K562 (cell line): ENCODE measurements around the gene PHF12. TPM values are rescaled to one million over a fixed set of nuclear protein-coding genes. Genes with fewer than 3 reads are reported as not detected.
A peak's percentile ranks its signal among the peaks of the same experiment; 100 is the strongest.

Source experiments
- ATAC-seq: fragments of 200-7000 bp; cut with Tn5 transposase; 3 replicates; pipeline ENCODE4 v1.9.1; 2020; ENCODE audit warnings: moderate library complexity
- BruUV-seq: library from RNA; stranded (reverse); fragments of 400-500 nt; replicated peaks from 2 replicates; lab custom pipeline; 2021; lab: Mats Ljungman, UMichigan
- CTCF ChIA-PET: fragments of 300-600 bp; formaldehyde crosslinking; extraction: SDS; loops from one replicate; lab custom pipeline; 2021; ENCODE audit warnings: low intra/inter-chr PET ratio; lab: Yijun Ruan, JAX
- POLR2A ChIA-PET: fragments of 300-600, 350-650 bp; sonication (Branson Sonifier 250); formaldehyde crosslinking; extraction: SDS; loops from one replicate; lab custom pipeline; 2021; ENCODE audit warnings: antibody characterized with exemption, inconsistent platforms; lab: Yijun Ruan, JAX
- DNase-seq, 4 experiments: peaks; one replicate each; pipeline versions ENCODE4 v3.0.0 to v3.0.0-alpha.2; 2011 to 2018; ENCODE audit warnings: low spot score in 3 of 4, mixed read lengths in 3 of 4; ENCODE audit errors: extremely low read depth in 1 of 4
- FAIRE-seq: peaks from 2 replicates; lab custom pipeline; 2011; peaks lifted over from hg19 to GRCh38; lab: Jason Lieb, UNC
- H2AFZ ChIP-seq: 2 replicates; pipeline ENCODE4 v1.6.0; 2011; ENCODE audit warnings: low read depth, low read length, control low read depth, inconsistent platforms
- H3K27ac ChIP-seq: fragments of 200-600 bp; 3 replicates; pipeline ENCODE4 v1.8.0; 2011; ENCODE audit warnings: low read depth, mild to moderate bottlenecking, control low read depth, inconsistent platforms, low read length, moderate library complexity, mixed read lengths; ENCODE audit errors: extremely low read depth
- H3K27me3 ChIP-seq, 2 experiments: fragments of 300-600 bp in 1 of 2; 2 replicates in 1 of 2; 3 replicates in 1 of 2; pipeline versions ENCODE4 v1.6.0 to v1.8.0; 2011; ENCODE audit warnings: inconsistent platforms in 2 of 2, low read length in 2 of 2, mild to moderate bottlenecking in 1 of 2, mixed read lengths in 1 of 2, moderate library complexity in 1 of 2; ENCODE audit not compliant: control insufficient read depth in 2 of 2, insufficient read depth in 2 of 2
- H3K36me3 ChIP-seq: fragments of 300-600 bp; 3 replicates; pipeline ENCODE4 v1.8.0; 2011; ENCODE audit warnings: mild to moderate bottlenecking, low read length, inconsistent platforms; ENCODE audit not compliant: control insufficient read depth, insufficient read depth
- H3K4me1 ChIP-seq, 2 experiments: fragments of 200-600 bp in 1 of 2; replicated peaks in 1 of 2; 2 replicates in 1 of 2; 3 replicates in 1 of 2; pipeline versions ENCODE4 v1.5.1 to v1.8.0; 2011; ENCODE audit warnings: inconsistent platforms in 2 of 2, low read length in 2 of 2, mild to moderate bottlenecking in 1 of 2, mixed read lengths in 1 of 2, moderate library complexity in 1 of 2; ENCODE audit not compliant: control insufficient read depth in 2 of 2, insufficient read depth in 2 of 2
- H3K4me2 ChIP-seq: 2 replicates; pipeline ENCODE4 v1.6.1; 2011; ENCODE audit warnings: low read length, control low read depth, inconsistent platforms, mixed read lengths; ENCODE audit not compliant: insufficient read depth
- H3K4me3 ChIP-seq: fragments of 200-600 bp; sonication (generic), shearing (Covaris generic); 2 replicates; pipeline ENCODE4 v1.5.1; 2016; ENCODE audit warnings: control low read depth, inconsistent platforms
- H3K79me2 ChIP-seq: fragments of 200-600 bp; 3 replicates; pipeline ENCODE4 v1.8.0; 2011; ENCODE audit warnings: low read length, inconsistent platforms; ENCODE audit not compliant: control insufficient read depth, insufficient read depth
- H3K9ac ChIP-seq, 2 experiments: 2 replicates each; pipeline versions ENCODE4 v1.6.0 to v1.6.1; 2011; ENCODE audit warnings: low read depth in 2 of 2, low read length in 2 of 2, control low read depth in 1 of 2, inconsistent platforms in 1 of 2, mild to moderate bottlenecking in 1 of 2, mixed read lengths in 1 of 2; ENCODE audit not compliant: insufficient read depth in 1 of 2
- H3K9me1 ChIP-seq: one replicate; pipeline ENCODE4 v1.6.0; 2011; ENCODE audit warnings: inconsistent platforms, mild to moderate bottlenecking, low read length, moderate library complexity; ENCODE audit not compliant: control insufficient read depth, insufficient read depth
- H3K9me3 ChIP-seq: replicated peaks from 2 replicates; pipeline ENCODE4 v1.5.1; 2011; ENCODE audit warnings: low read depth, low read length, inconsistent platforms; ENCODE audit not compliant: control insufficient read depth, insufficient read depth
- H4K20me1 ChIP-seq: replicated peaks from 2 replicates; pipeline ENCODE4 v1.6.1; 2011; ENCODE audit warnings: low read length, inconsistent platforms, mixed read lengths; ENCODE audit not compliant: control insufficient read depth, insufficient read depth
- AFF1 ChIP-seq, 2 experiments: fragments of 450-650 bp; IDR thresholded peaks; 2 replicates each; pipeline ENCODE4 v1.6.1; 2018; ENCODE audit warnings: mild to moderate bottlenecking in 2 of 2, low read depth in 1 of 2; ENCODE audit not compliant: partially characterized antibody in 2 of 2
- BHLHE40 ChIP-seq: IDR thresholded peaks from 2 replicates; pipeline ENCODE4 v1.6.1; 2011; ENCODE audit warnings: low read length, improper control_type of control experiment
- CXXC5 ChIP-seq: fragments of 250-450 bp; sonication (Bioruptor Pico); IDR thresholded peaks from 2 replicates; pipeline ENCODE4 v1.8.0; 2022; ENCODE audit warnings: inconsistent platforms, mild to moderate bottlenecking, moderate library complexity
- ETV1 ChIP-seq: fragments of 450-650 bp; conservative IDR thresholded peaks from 2 replicates; pipeline ENCODE4 v1.6.1; 2016; ENCODE audit warnings: missing genetic modification characterization, control low read depth, low read depth, missing compliant biosample characterization
- GABPA ChIP-seq: fragments of 200-800 bp; sonication (Bioruptor generic); conservative IDR thresholded peaks from 2 replicates; pipeline ENCODE4 v1.6.1; 2016; ENCODE audit warnings: low read depth, missing genetic modification characterization, missing compliant biosample characterization
- ID3 ChIP-seq, 2 experiments: fragments of 250-450 bp in 1 of 2; fragments of 450-650 bp in 1 of 2; sonication (Bioruptor Pico) in 1 of 2; IDR thresholded peaks; 2 replicates each; pipeline versions ENCODE4 v1.6.1 to v1.8.0; 2016 to 2021; ENCODE audit warnings: mild to moderate bottlenecking in 2 of 2, moderate library complexity in 2 of 2, missing compliant biosample characterization in 1 of 2, missing genetic modification characterization in 1 of 2
- KLF1 ChIP-seq: fragments of 450-650 bp; IDR thresholded peaks from 2 replicates; pipeline ENCODE4 v1.6.1; 2016; ENCODE audit warnings: missing genetic modification characterization, missing compliant biosample characterization
- KLF6 ChIP-seq: fragments of 250-450 bp; sonication (Bioruptor Pico); IDR thresholded peaks from 2 replicates; pipeline ENCODE4 v1.4.0; 2020; ENCODE audit warnings: mild to moderate bottlenecking, moderate library complexity, borderline replicate concordance
- NR4A1 ChIP-seq, 2 experiments: fragments of 250-450 bp in 1 of 2; fragments of 450-650 bp in 1 of 2; sonication (Bioruptor Pico) in 1 of 2; IDR thresholded peaks; 2 replicates each; pipeline versions ENCODE4 v1.4.0 to v1.6.1; 2016 to 2020; ENCODE audit warnings: mild to moderate bottlenecking in 2 of 2, missing compliant biosample characterization in 1 of 2, missing genetic modification characterization in 1 of 2, moderate library complexity in 1 of 2
- SMAD3 ChIP-seq: fragments of 450-650 bp; formaldehyde crosslinking; conservative IDR thresholded peaks from 2 replicates; pipeline ENCODE4 v1.4.0; 2020; ENCODE audit warnings: mild to moderate bottlenecking
- ZNF133 ChIP-seq: fragments of 250-450 bp; sonication (Bioruptor Pico); IDR thresholded peaks from 2 replicates; pipeline ENCODE4 v1.4.0; 2020; ENCODE audit warnings: mild to moderate bottlenecking
- ZNF23 ChIP-seq: fragments of 250-450 bp; sonication (Bioruptor Pico); IDR thresholded peaks from 2 replicates; pipeline ENCODE4 v1.4.0; 2020; ENCODE audit warnings: mild to moderate bottlenecking
- WGBS: fragments of 100-300 bp; shearing (Covaris generic); methylation state at CpG from one replicate; pipeline ENCODE4 v1.1.6; 2016; ENCODE audit warnings: low coverage, mixed read lengths; ENCODE audit not compliant: insufficient coverage; ENCODE audit errors: missing lambda C conversion rate; 5-methylcytosine and 5-hydroxymethylcytosine counted together
- in situ Hi-C: fragments of 300-500 bp; cut with MboI; formaldehyde crosslinking; loops from 4 replicates; pipeline ENCODE4 v1.15.0; 2018; ENCODE audit warnings: inconsistent platforms, mixed read lengths
- intact Hi-C: fragments of 100-400 bp; cut with micrococcal nuclease; formaldehyde crosslinking; loops from 2 replicates; pipeline ENCODE4 v1.14.2; 2022
- polyA plus RNA-seq, 8 experiments: library from polyadenylated mRNA; depleted of rRNA in 4 of 8; stranded (reverse) in 5 of 8; unstranded in 3 of 8; fragments of >200 nt; fragmentation: Nextera tagmentation in 2 of 8; fragmentation: Illumina TruSeq in 1 of 8; extraction: Ambion mirVana in 2 of 8; extraction: Trizol in 1 of 8; gene quantifications; 2 replicates each; pipeline versions ENCODE4 v1.2.1 to v1.2.3, GENCODE V29; 2011 to 2014; ENCODE audit warnings: inconsistent platforms in 1 of 8, missing spikeins in 1 of 8
- total RNA-seq, 7 experiments: library from RNA; depleted of rRNA in 6 of 7; stranded (reverse); fragments of >200 nt in 6 of 7; fragmentation: Illumina TruSeq in 2 of 7; extraction: Trizol in 2 of 7; gene quantifications; 2 replicates each; pipeline versions ENCODE4 v1.2.1 to v1.2.3, GENCODE V29; 2011 to 2021; ENCODE audit warnings: low replicate concordance in 1 of 7

Gene PHF12
- total and polyA plus RNA-seq, 9 of the 15 experiments (the other 6 are each of a cell fraction or from before 2014, with no cell fraction given) = 0.82 to 31.3 (median 13.5) TPM

DNA sequence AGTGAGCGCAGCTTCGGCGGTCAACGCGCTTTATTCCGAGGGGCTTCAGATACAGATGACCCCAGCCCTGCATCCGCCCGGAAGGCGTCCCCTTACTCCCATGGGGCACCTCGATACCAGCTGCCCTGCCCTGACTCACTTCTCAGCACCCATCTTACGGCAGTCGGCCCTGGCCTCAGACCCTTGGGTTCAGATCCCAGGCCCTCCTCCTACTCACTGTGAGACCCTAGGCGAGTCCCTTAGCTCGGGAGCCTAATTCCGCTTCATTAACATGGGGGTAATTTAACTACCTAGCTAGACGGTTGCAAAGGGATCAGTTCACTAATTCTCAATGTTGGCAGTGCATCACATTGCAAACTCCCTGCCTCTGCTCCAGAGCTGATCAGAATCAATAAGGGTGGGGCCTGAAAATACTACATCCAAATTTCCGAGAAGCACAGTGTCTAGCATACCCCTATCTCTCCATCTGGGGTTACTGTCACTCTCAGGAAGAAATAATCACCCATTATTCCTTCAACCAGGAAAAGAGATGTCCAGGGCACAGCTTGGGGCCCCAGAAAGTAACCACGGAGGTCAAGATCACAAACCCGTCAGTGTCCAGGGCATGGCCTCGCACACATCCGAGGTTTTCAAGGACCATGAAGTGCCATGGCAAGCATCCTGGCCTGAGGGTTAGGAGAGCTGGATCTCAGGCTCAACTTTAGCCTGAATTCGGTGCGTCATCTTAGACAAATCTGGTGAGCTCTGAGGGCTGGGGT, 53.4 kb downstream of the PHF12 start:
- Histone ChIP-seq H3K9me1 (no peaks in the 10 kb centered on the region), H3K4me2 (peak overlapping the region; percentile 89), H3K36me3 (peaks cover 42% of the 10 kb centered on the region), H3K27me3 (no peaks in the 10 kb centered on the region), H4K20me1 (no peaks in the 10 kb centered on the region), H3K4me1 (peaks cover 38 to 51% of the 10 kb centered on the region in 2 experiments), H3K27ac (peak overlapping the region; percentile 91), H2AFZ (peak overlapping the region; percentile 92), H3K79me2 (peaks cover 77% of the 10 kb centered on the region), H3K9me3 (no peaks in the 10 kb centered on the region), H3K4me3 (peak overlapping the region; percentile 95), H3K9ac (peak overlapping the region; percentile 86 to 91)
- ChIA-PET CTCF (interaction anchor here (1.6 to 1.7 kb wide), 2 partner anchors 50 to 134 kb away, joined by 6 to 10 read pairs; no protein-coding TSS in a partner anchor), POLR2A (interaction anchor here (0.6 to 2.8 kb wide), 31 partner anchors 8 to 321 kb away, joined by 3 to 15 read pairs (median 4); partner anchors contain the start of genes ALDOC, BLTP2, NEK8 and RPL23A)
- peak; percentile 10 for ATAC-seq
- no TSS peak for BruUV-seq
- in situ Hi-C loops (loop anchor here (5.0 kb wide), 1 partner anchor 131 kb away; no protein-coding TSS in a partner anchor), intact Hi-C loops (loop anchor here (5.0 kb wide), 1 partner anchor 251 kb away; the partner anchor contains the start of gene BLTP2)
- no peak for DNase-seq
- 13% methylated on average over 23 of the region's 23 CpGs for WGBS
- no peak for FAIRE-seq
- TF ChIP-seq SMAD3 (CRISPR knock-in tag) = no peak; the same call in 1 of the 2 replicates
- peak; percentile 17; the same call in 1 of the 2 replicates for TF ChIP-seq CXXC5 (CRISPR knock-in tag)
- TF ChIP-seq ZNF23 (CRISPR knock-in tag) = peak; percentile 70
- peak; percentile 60; the same call in 1 of the 2 replicates for TF ChIP-seq KLF1 (tag)
- 0 out of 2 replicates have a peak, but pooled peaks have one; percentile 56 for TF ChIP-seq ZNF133 (CRISPR knock-in tag)
- peak; percentile 80; the same call in 1 of the 2 replicates for TF ChIP-seq NR4A1 (CRISPR knock-in tag; IDR thresholded peaks at IDR 0.05)
- TF ChIP-seq NR4A1 (tag; IDR thresholded peaks at IDR 0.05) = no peak
- TF ChIP-seq GABPA = peak; percentile 67
- no peak for TF ChIP-seq ID3 (CRISPR knock-in tag; IDR thresholded peaks at IDR 0.05)
- TF ChIP-seq ID3 (tag; IDR thresholded peaks at IDR 0.05) = peak; percentile 10; the same call in 1 of the 2 replicates
- 0 out of 2 replicates have a peak, but pooled peaks have one; percentile 24 for TF ChIP-seq KLF6 (CRISPR knock-in tag)
- 0 out of 2 replicates have a peak, but pooled peaks have one; percentile 1 for TF ChIP-seq BHLHE40
- TF ChIP-seq AFF1 (IDR thresholded peaks at IDR 0.05; ENCODE audit: low read depth in 1 of 2, partially characterized antibody in 2 of 2) = no peak
- TF ChIP-seq ETV1 (tag) = peak; percentile 55
